ENCODE results near the gene RPIA. TPM values are rescaled to one million over a fixed set of nuclear protein-coding genes. Genes with fewer than 3 reads are reported as not detected.

The RPIA gene
- total and polyA plus RNA-seq, 2 donors (not counting 1 experiment from before 2014, with no cell fraction given), result 6.4 to 9.4 TPM

DNA sequence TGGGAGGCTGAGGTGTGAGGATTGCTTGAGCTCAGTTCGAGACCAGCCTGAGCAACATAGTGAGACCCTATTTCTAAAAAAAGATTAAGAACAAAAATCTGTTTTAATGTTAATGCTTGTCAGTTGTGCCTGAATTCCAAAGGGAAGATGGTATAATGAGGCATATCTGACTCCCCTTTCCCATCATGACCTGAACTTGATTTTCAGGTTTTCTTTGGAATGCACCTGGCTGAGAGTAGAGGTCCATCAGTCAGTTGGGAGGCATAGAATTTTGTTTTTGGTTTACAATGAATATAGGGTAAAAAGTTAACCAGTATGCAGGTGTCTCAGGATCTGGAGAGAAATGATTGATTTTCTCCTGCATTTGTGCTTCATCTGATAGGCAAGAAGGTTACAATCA, 20.4 kb downstream of the RPIA start:
- H4K20me1 ChIP-seq (ENCODE audit: control insufficient read depth, extremely low read depth, insufficient read depth, low read length), result no peaks in the 10 kb centered on the region
- no peak overlapping the region for H3K4me2 ChIP-seq (ENCODE audit: extremely low read depth, insufficient read depth, low read length)
- H3K36me3 ChIP-seq (ENCODE audit: control insufficient read depth, insufficient read depth, low read length), result no peaks in the 10 kb centered on the region
- no peak overlapping the region for H2AFZ ChIP-seq (ENCODE audit: low read length)
- H3K9ac ChIP-seq (ENCODE audit: insufficient read depth, low read length), result no peak overlapping the region
- no peaks in the 10 kb centered on the region for H3K27me3 ChIP-seq (ENCODE audit: control insufficient read depth, insufficient read depth, low read length)
- H3K27ac ChIP-seq (ENCODE audit: insufficient read depth, low read length), result no peak overlapping the region
- H3K79me2 ChIP-seq (ENCODE audit: control insufficient read depth, insufficient read depth, low read length), result no peaks in the 10 kb centered on the region
- H3K4me1 ChIP-seq (ENCODE audit: control insufficient read depth, extremely low read depth, insufficient read depth, low read length), result no peaks in the 10 kb centered on the region
- no peak overlapping the region for H3K4me3 ChIP-seq (replicated peaks in 1 of 4; ENCODE audit: control extremely low read depth in 1 of 4, insufficient read depth in 1 of 4, low read depth in 3 of 4, low read length in 4 of 4)
- DNase-seq (ENCODE audit: low read depth in 2 of 2), result no peak
- TF ChIP-seq CTCF (conservative IDR thresholded peaks at IDR 0.05 in 1 of 2, IDR thresholded peaks at IDR 0.05 in 1 of 2; ENCODE audit: low read depth in 1 of 2, low read length in 2 of 2) (no peak), EZH2 (IDR thresholded peaks at IDR 0.05; ENCODE audit: low read length, missing control alignments) (no peak)
- H3K9me3 ChIP-seq (ENCODE audit: control insufficient read depth, insufficient read depth, low read depth, low read length), result no peaks in the 10 kb centered on the region

- Histone ChIP-seq H2AFZ (ENCODE audit: low read length) (no peak overlapping the region), H3K4me3 (replicated peaks in 1 of 4; ENCODE audit: control extremely low read depth in 1 of 4, insufficient read depth in 1 of 4, low read depth in 3 of 4, low read length in 4 of 4) (no peak overlapping the region), H3K4me2 (ENCODE audit: extremely low read depth, insufficient read depth, low read length) (no peak overlapping the region), H3K79me2 (ENCODE audit: control insufficient read depth, insufficient read depth, low read length) (no peaks in the 10 kb centered on the region), H3K27ac (ENCODE audit: insufficient read depth, low read length) (no peak overlapping the region), H3K36me3 (ENCODE audit: control insufficient read depth, insufficient read depth, low read length) (no peaks in the 10 kb centered on the region), H4K20me1 (ENCODE audit: control insufficient read depth, extremely low read depth, insufficient read depth, low read length) (no peaks in the 10 kb centered on the region), H3K9ac (ENCODE audit: insufficient read depth, low read length) (no peak overlapping the region), H3K27me3 (ENCODE audit: control insufficient read depth, insufficient read depth, low read length) (no peaks in the 10 kb centered on the region), H3K4me1 (ENCODE audit: control insufficient read depth, extremely low read depth, insufficient read depth, low read length) (no peaks in the 10 kb centered on the region), H3K9me3 (ENCODE audit: control insufficient read depth, insufficient read depth, low read depth, low read length) (no peaks in the 10 kb centered on the region)
- TF ChIP-seq CTCF (conservative IDR thresholded peaks at IDR 0.05 in 1 of 2, IDR thresholded peaks at IDR 0.05 in 1 of 2; ENCODE audit: low read depth in 1 of 2, low read length in 2 of 2), result no peak
- TF ChIP-seq EZH2 (IDR thresholded peaks at IDR 0.05; ENCODE audit: low read length, missing control alignments), result no peak
- DNase-seq (ENCODE audit: low read depth in 2 of 2), result no peak
These were observed 21.9 kb downstream of the RPIA start for GRCh38 chr2:88713408-88713807.

- Histone ChIP-seq H3K27ac (ENCODE audit: insufficient read depth, low read length) (no peak overlapping the region), H3K9me3 (ENCODE audit: control insufficient read depth, insufficient read depth, low read depth, low read length) (no peaks in the 10 kb centered on the region), H3K27me3 (ENCODE audit: control insufficient read depth, insufficient read depth, low read length) (no peaks in the 10 kb centered on the region), H3K4me2 (ENCODE audit: extremely low read depth, insufficient read depth, low read length) (no peak overlapping the region), H3K4me3 (replicated peaks in 1 of 4; ENCODE audit: control extremely low read depth in 1 of 4, insufficient read depth in 1 of 4, low read depth in 3 of 4, low read length in 4 of 4) (no peak overlapping the region), H4K20me1 (ENCODE audit: control insufficient read depth, extremely low read depth, insufficient read depth, low read length) (no peaks in the 10 kb centered on the region), H3K4me1 (ENCODE audit: control insufficient read depth, extremely low read depth, insufficient read depth, low read length) (no peaks in the 10 kb centered on the region), H3K79me2 (ENCODE audit: control insufficient read depth, insufficient read depth, low read length) (no peaks in the 10 kb centered on the region), H3K9ac (ENCODE audit: insufficient read depth, low read length) (no peak overlapping the region), H3K36me3 (ENCODE audit: control insufficient read depth, insufficient read depth, low read length) (no peaks in the 10 kb centered on the region), H2AFZ (ENCODE audit: low read length) (no peak overlapping the region)
- no peak for TF ChIP-seq CTCF (conservative IDR thresholded peaks at IDR 0.05 in 1 of 2, IDR thresholded peaks at IDR 0.05 in 1 of 2; ENCODE audit: low read depth in 1 of 2, low read length in 2 of 2)
- no peak for TF ChIP-seq EZH2 (IDR thresholded peaks at IDR 0.05; ENCODE audit: low read length, missing control alignments)
- no peak for DNase-seq (ENCODE audit: low read depth in 2 of 2)
These were observed 23.2 kb downstream of the RPIA start for GRCh38 chr2:88714667-88715066.
